Duodenal mucosa (tissue), 2 donors: ENCODE measurements around the gene ABCA4.

ENCODE experiments used
- H3K27ac ChIP-seq: one replicate; pipeline ENCODE4 v1.7.0; 2013; ENCODE audit warnings: low read depth, low read length
- H3K27me3 ChIP-seq, 2 donors: one replicate each; pipeline ENCODE4 v1.7.0; 2013; ENCODE audit warnings: low read length in 2 of 2, control low read depth in 1 of 2; ENCODE audit not compliant: insufficient read depth in 2 of 2, control insufficient read depth in 1 of 2
- H3K36me3 ChIP-seq, 2 donors: one replicate each; pipeline ENCODE4 v1.7.0; 2013; ENCODE audit warnings: low read length in 2 of 2, control low read depth in 1 of 2; ENCODE audit not compliant: insufficient read depth in 2 of 2, control insufficient read depth in 1 of 2
- H3K4me1 ChIP-seq, 2 donors: one replicate each; pipeline ENCODE4 v1.7.0; 2013; ENCODE audit warnings: low read length in 2 of 2, control low read depth in 1 of 2; ENCODE audit not compliant: insufficient read depth in 2 of 2, control insufficient read depth in 1 of 2
- H3K4me3 ChIP-seq, 2 donors: one replicate each; pipeline ENCODE4 v1.7.0; 2013; ENCODE audit warnings: low read length in 2 of 2, low read depth in 1 of 2
- H3K9ac ChIP-seq, 2 donors: one replicate each; pipeline ENCODE4 v1.7.0; 2013; ENCODE audit warnings: low read length in 2 of 2, low read depth in 1 of 2
- H3K9me3 ChIP-seq, 2 donors: one replicate each; pipeline ENCODE4 v1.7.0; 2013; ENCODE audit warnings: low read length in 2 of 2, control low read depth in 1 of 2; ENCODE audit not compliant: control insufficient read depth in 1 of 2

ABCA4 gene

DNA sequence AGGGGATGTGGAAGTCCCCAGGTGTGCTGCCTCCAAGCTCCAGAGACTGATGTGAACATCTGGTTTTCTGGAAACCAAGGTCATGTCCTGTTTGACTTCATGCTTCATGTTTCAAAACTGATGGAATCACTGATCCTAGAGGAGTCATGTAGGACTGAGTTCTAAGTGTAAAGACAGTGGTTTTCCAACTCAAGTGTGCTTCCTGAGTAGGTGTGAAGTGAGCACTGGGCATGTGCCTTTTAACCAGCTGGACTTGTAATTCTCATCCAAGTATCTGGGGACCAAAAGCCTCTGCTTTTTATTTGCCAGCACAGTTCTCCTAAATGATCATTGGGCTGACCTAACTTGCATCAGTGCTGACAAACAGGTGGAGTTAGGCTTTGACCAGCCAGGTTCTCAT is 36.9 kb downstream of the ABCA4 start:
- no peaks in the 10 kb centered on the region for H3K9me3 ChIP-seq
- H3K4me3 ChIP-seq, result no peak overlapping the region
- H3K27ac ChIP-seq, result no peak overlapping the region
- peaks cover 0 to 4% of the 10 kb centered on the region in 2 donors for H3K27me3 ChIP-seq
- H3K9ac ChIP-seq, result no peak overlapping the region
- no peaks in the 10 kb centered on the region for H3K36me3 ChIP-seq
- no peaks in the 10 kb centered on the region for H3K4me1 ChIP-seq

DNA sequence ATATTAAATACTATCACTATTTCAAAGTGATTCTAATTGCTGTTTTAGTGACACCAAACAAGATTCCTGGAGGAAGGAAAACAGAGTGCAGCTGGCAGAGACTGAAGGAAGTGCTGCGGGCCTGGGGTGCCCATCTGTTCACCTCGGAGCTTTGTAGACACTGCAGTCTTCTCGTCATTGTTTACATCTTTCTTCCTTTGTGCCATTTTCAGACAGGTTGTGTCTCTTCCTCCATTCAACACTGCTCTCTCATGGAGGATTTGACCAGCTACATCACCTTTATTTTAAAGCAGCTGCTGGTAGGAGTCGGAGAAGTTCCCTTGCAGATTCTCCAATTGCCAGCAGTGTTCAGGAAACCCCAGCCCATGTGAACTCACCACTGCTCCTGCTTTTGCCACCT is 37.3 kb downstream of the ABCA4 start:
- H3K9me3 ChIP-seq, result no peaks in the 10 kb centered on the region
- H3K27ac ChIP-seq, result no peak overlapping the region
- H3K36me3 ChIP-seq, result no peaks in the 10 kb centered on the region
- no peaks in the 10 kb centered on the region for H3K4me1 ChIP-seq
- H3K4me3 ChIP-seq, result no peak overlapping the region
- H3K27me3 ChIP-seq, result peaks cover 0 to 4% of the 10 kb centered on the region in 2 donors
- H3K9ac ChIP-seq, result no peak overlapping the region

GRCh38 chr1:94081566-94082344 is 39.2 kb downstream of the ABCA4 start:
- H3K9ac ChIP-seq, result no peak overlapping the region
- no peaks in the 10 kb centered on the region for H3K9me3 ChIP-seq
- no peak overlapping the region for H3K4me3 ChIP-seq
- no peak overlapping the region for H3K27ac ChIP-seq
- H3K4me1 ChIP-seq, result no peaks in the 10 kb centered on the region
- H3K36me3 ChIP-seq, result no peaks in the 10 kb centered on the region
- peaks cover 0 to 4% of the 10 kb centered on the region in 2 donors for H3K27me3 ChIP-seq

GRCh38 chr1:94079989-94080388 is 41.0 kb downstream of the ABCA4 start:
- Histone ChIP-seq H3K36me3 (no peaks in the 10 kb centered on the region), H3K27ac (no peak overlapping the region), H3K9me3 (no peaks in the 10 kb centered on the region), H3K9ac (no peak overlapping the region), H3K4me3 (no peak overlapping the region), H3K4me1 (no peaks in the 10 kb centered on the region), H3K27me3 (no peaks in the 10 kb centered on the region)

GRCh38 chr1:94079080-94079940 is 41.6 kb downstream of the ABCA4 start:
- no peaks in the 10 kb centered on the region for H3K4me1 ChIP-seq
- H3K9ac ChIP-seq, result no peak overlapping the region
- no peaks in the 10 kb centered on the region for H3K9me3 ChIP-seq
- H3K27ac ChIP-seq, result no peak overlapping the region
- no peaks in the 10 kb centered on the region for H3K27me3 ChIP-seq
- no peak overlapping the region for H3K4me3 ChIP-seq
- no peaks in the 10 kb centered on the region for H3K36me3 ChIP-seq

DNA sequence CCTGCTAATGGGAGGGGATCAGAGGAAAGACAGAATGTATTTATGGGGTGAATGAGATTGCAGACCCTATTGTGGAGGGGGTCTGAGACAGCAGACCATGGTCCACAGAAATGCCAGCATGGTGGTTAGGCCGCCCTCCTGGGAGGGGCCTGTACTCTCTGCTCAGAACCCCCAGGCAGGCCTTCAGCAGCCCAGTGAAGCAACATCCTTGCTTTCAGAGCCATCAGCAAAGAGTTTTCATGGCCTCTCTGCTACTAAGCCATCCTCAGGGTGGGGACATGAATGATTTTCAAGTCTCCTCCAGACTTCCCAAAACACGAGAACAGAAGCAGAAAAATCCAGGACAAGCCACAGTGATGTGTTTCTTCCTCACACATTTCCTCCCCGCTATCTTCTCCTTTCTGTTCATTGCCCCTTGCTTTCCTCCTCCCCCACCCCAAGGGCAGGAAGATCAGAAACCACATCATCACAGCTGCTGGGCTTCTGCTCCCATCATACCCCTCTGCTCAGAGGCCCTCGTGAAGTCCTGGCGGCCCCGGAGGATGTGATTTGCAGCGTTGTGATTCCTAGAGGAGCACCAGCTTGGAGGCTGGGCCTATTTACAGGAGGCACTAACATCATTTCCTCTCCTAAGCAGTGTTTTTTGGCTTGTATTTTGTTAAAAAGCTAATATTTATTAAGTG is 48.0 kb downstream of the ABCA4 start:
- Histone ChIP-seq H3K27ac (no peak overlapping the region), H3K9me3 (no peaks in the 10 kb centered on the region), H3K9ac (no peak overlapping the region), H3K36me3 (no peaks in the 10 kb centered on the region), H3K27me3 (no peaks in the 10 kb centered on the region), H3K4me1 (peaks cover 15 to 21% of the 10 kb centered on the region in 2 donors), H3K4me3 (no peak overlapping the region)

DNA sequence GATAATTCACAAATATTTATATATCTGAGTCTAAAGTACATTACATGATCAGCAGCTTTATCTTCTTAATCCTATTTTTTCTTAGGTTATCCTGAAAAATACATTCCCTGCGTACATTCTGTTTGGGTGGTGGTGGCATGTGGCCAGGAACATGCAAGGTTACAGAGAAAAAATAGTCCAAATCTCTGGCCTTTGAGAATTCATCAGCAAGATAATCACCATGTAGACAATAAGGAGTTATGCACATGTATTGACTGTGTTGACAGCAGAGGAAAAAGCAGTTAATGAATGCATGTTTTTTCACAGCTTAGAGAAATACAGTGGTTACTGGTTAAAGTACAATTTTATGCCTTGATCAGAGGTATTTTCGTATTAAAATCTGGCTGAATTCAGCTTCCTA is 49.0 kb downstream of the ABCA4 start:
- Histone ChIP-seq H3K27ac (no peak overlapping the region), H3K27me3 (no peaks in the 10 kb centered on the region), H3K36me3 (no peaks in the 10 kb centered on the region), H3K9me3 (no peaks in the 10 kb centered on the region), H3K4me1 (peaks cover 15 to 24% of the 10 kb centered on the region in 2 donors), H3K9ac (no peak overlapping the region), H3K4me3 (no peak overlapping the region)

DNA sequence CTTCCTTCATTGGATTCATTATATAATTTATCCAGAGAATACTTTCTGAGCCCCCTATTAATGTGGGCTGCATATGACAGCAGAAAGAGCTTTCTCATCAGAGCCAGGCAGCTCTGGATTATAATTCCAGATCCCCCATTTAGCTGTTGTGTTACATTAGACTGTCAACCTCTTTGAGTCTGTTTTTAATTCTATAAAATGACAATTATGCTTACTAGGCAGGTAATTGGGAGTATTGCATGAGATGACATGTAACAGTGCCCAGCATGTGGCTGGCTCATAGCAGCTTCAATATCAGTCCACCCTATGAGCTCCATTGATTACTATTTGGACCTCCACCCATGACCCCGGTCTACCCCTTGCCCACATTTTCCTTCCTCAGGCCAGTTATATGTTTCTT is 49.6 kb downstream of the ABCA4 start:
- H3K4me3 ChIP-seq, result no peak overlapping the region
- H3K4me1 ChIP-seq, result peaks cover 15 to 24% of the 10 kb centered on the region in 2 donors
- H3K9ac ChIP-seq, result no peak overlapping the region
- H3K27ac ChIP-seq, result no peak overlapping the region
- H3K9me3 ChIP-seq, result no peaks in the 10 kb centered on the region
- no peaks in the 10 kb centered on the region for H3K27me3 ChIP-seq
- no peaks in the 10 kb centered on the region for H3K36me3 ChIP-seq

GRCh38 chr1:94070865-94071264 is 50.1 kb downstream of the ABCA4 start:
- Histone ChIP-seq H3K9me3 (no peaks in the 10 kb centered on the region), H3K4me1 (peaks cover 15 to 24% of the 10 kb centered on the region in 2 donors), H3K36me3 (no peaks in the 10 kb centered on the region), H3K9ac (no peak overlapping the region), H3K4me3 (no peak overlapping the region), H3K27ac (no peak overlapping the region), H3K27me3 (no peaks in the 10 kb centered on the region)

GRCh38 chr1:94069919-94070285 is 51.0 kb downstream of the ABCA4 start:
- Histone ChIP-seq H3K4me3 (no peak overlapping the region), H3K27me3 (no peaks in the 10 kb centered on the region), H3K4me1 (peaks cover 15 to 24% of the 10 kb centered on the region in 2 donors), H3K9ac (no peak overlapping the region), H3K9me3 (no peaks in the 10 kb centered on the region), H3K36me3 (no peaks in the 10 kb centered on the region), H3K27ac (no peak overlapping the region)
